Astrocyte (in vitro differentiated cells and primary cell): ENCODE results near the gene PLXNB2. TPM values are rescaled to one million over a fixed set of nuclear protein-coding genes. Genes with fewer than 3 reads are reported as not detected.

Experiments used
- DNase-seq: peaks from one replicate; pipeline ENCODE4 v3.0.0-alpha.2; 2010; ENCODE audit warnings: low read depth
- FAIRE-seq: peaks from 2 replicates; lab custom pipeline; 2011; peaks lifted over from hg19 to GRCh38; lab: Jason Lieb, UNC
- H2AFZ ChIP-seq: 2 replicates; pipeline ENCODE4 v1.6.0; 2012; ENCODE audit warnings: low read depth, low read length, inconsistent platforms
- H3K27ac ChIP-seq: 2 replicates; pipeline ENCODE4 v1.5.1; 2011; ENCODE audit warnings: low read depth, low read length, inconsistent platforms
- H3K27me3 ChIP-seq: 2 replicates; pipeline ENCODE4 v1.6.0; 2011; ENCODE audit warnings: low read length, inconsistent platforms; ENCODE audit not compliant: insufficient read depth
- H3K36me3 ChIP-seq: 2 replicates; pipeline ENCODE4 v1.5.1; 2011; ENCODE audit warnings: low read length, inconsistent platforms; ENCODE audit not compliant: insufficient read depth
- H3K4me1 ChIP-seq: 2 replicates; pipeline ENCODE4 v1.5.1; 2011; ENCODE audit warnings: low read length, inconsistent platforms; ENCODE audit not compliant: insufficient read depth
- H3K4me2 ChIP-seq: 2 replicates; pipeline ENCODE4 v1.6.0; 2012; ENCODE audit warnings: low read length, inconsistent platforms
- H3K4me3 ChIP-seq: 2 replicates; pipeline ENCODE4 v1.5.1; 2011; ENCODE audit warnings: low read depth, mild to moderate bottlenecking, low read length, inconsistent platforms; ENCODE audit not compliant: insufficient read depth
- H3K79me2 ChIP-seq: 2 replicates; pipeline ENCODE4 v1.6.0; 2012; ENCODE audit warnings: mild to moderate bottlenecking, low read length, inconsistent platforms; ENCODE audit not compliant: insufficient read depth
- H3K9ac ChIP-seq: 2 replicates; pipeline ENCODE4 v1.6.0; 2012; ENCODE audit warnings: mild to moderate bottlenecking, low read length, inconsistent platforms
- H3K9me3 ChIP-seq: 2 replicates; pipeline ENCODE4 v1.5.1; 2012; ENCODE audit warnings: low read depth, mild to moderate bottlenecking, low read length, inconsistent platforms; ENCODE audit not compliant: insufficient read depth
- H4K20me1 ChIP-seq: 2 replicates; pipeline ENCODE4 v1.6.0; 2012; ENCODE audit warnings: low read length, inconsistent platforms; ENCODE audit not compliant: insufficient read depth
- H3K27ac Mint-ChIP-seq: one replicate; pipeline ENCODE4 v1.8.0; 2021; ENCODE audit warnings: mild to moderate bottlenecking, mixed read lengths; ENCODE audit not compliant: unreplicated experiment
- H3K27me3 Mint-ChIP-seq: one replicate; pipeline ENCODE4 v1.8.0; 2021; ENCODE audit warnings: low read depth, mixed read lengths; ENCODE audit not compliant: unreplicated experiment
- H3K36me3 Mint-ChIP-seq: one replicate; pipeline ENCODE4 v1.8.0; 2021; ENCODE audit warnings: low read depth, mixed read lengths; ENCODE audit not compliant: unreplicated experiment
- H3K4me1 Mint-ChIP-seq: one replicate; pipeline ENCODE4 v1.8.0; 2021; ENCODE audit warnings: low read depth, mixed read lengths; ENCODE audit not compliant: unreplicated experiment
- H3K4me3 Mint-ChIP-seq: one replicate; pipeline ENCODE4 v1.8.0; 2021; ENCODE audit warnings: mild to moderate bottlenecking, moderate library complexity, mixed read lengths; ENCODE audit not compliant: unreplicated experiment
- H3K9me3 Mint-ChIP-seq: one replicate; pipeline ENCODE4 v1.8.0; 2021; ENCODE audit warnings: mild to moderate bottlenecking, mixed read lengths; ENCODE audit not compliant: unreplicated experiment
- EZH2 ChIP-seq: IDR thresholded peaks from 2 replicates; pipeline ENCODE4 v1.6.1; 2012; ENCODE audit warnings: mild to moderate bottlenecking, low read length, inconsistent platforms; ENCODE audit not compliant: insufficient read depth
- total RNA-seq: library from RNA; stranded (reverse); gene quantifications from 2 replicates; pipeline ENCODE4 v1.2.1, GENCODE V29; 2021
- TF ChIP-seq, protein P1 (sequence below): IDR thresholded peaks from 2 replicates; pipeline ENCODE4 v1.5.1; 2011; ENCODE audit warnings: low read depth, mild to moderate bottlenecking, inconsistent platforms, low read length, moderate library complexity; ENCODE audit not compliant: insufficient read depth

Gene PLXNB2
- total RNA-seq, 1 donor from 2014 or later: 327 TPM

- DNase-seq (no peak), FAIRE-seq (no peak)
- peaks cover 25% of the 10 kb centered on the region for H3K4me1 Mint-ChIP-seq
- Histone ChIP-seq H2AFZ (no peak overlapping the region), H3K9ac (no peak overlapping the region), H3K79me2 (peaks cover 98% of the 10 kb centered on the region), H3K9me3 (no peaks in the 10 kb centered on the region), H3K4me2 (no peak overlapping the region), H3K4me1 (peaks cover 44% of the 10 kb centered on the region), H3K4me3 (no peak overlapping the region), H3K27ac (no peak overlapping the region), H4K20me1 (peaks cover 90% of the 10 kb centered on the region), H3K27me3 (no peaks in the 10 kb centered on the region), H3K36me3 (no peaks in the 10 kb centered on the region)
- no peak overlapping the region for H3K4me3 Mint-ChIP-seq
- TF ChIP-seq, protein P1, sequence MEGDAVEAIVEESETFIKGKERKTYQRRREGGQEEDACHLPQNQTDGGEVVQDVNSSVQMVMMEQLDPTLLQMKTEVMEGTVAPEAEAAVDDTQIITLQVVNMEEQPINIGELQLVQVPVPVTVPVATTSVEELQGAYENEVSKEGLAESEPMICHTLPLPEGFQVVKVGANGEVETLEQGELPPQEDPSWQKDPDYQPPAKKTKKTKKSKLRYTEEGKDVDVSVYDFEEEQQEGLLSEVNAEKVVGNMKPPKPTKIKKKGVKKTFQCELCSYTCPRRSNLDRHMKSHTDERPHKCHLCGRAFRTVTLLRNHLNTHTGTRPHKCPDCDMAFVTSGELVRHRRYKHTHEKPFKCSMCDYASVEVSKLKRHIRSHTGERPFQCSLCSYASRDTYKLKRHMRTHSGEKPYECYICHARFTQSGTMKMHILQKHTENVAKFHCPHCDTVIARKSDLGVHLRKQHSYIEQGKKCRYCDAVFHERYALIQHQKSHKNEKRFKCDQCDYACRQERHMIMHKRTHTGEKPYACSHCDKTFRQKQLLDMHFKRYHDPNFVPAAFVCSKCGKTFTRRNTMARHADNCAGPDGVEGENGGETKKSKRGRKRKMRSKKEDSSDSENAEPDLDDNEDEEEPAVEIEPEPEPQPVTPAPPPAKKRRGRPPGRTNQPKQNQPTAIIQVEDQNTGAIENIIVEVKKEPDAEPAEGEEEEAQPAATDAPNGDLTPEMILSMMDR: no peak
- TF ChIP-seq EZH2: no peak
- no peaks in the 10 kb centered on the region for H3K9me3 Mint-ChIP-seq
- H3K36me3 Mint-ChIP-seq: peaks cover 4% of the 10 kb centered on the region
- no peak overlapping the region for H3K27ac Mint-ChIP-seq
- no peaks in the 10 kb centered on the region for H3K27me3 Mint-ChIP-seq
Measured at GRCh38 chr22:50296658-50297490, 10.6 kb downstream of the PLXNB2 start.

- Mint-ChIP-seq H3K4me3 (no peak overlapping the region), H3K27me3 (no peaks in the 10 kb centered on the region), H3K27ac (peak overlapping the region; percentile 78), H3K9me3 (no peaks in the 10 kb centered on the region), H3K36me3 (peaks cover 2% of the 10 kb centered on the region), H3K4me1 (peaks cover 25% of the 10 kb centered on the region)
- Histone ChIP-seq H4K20me1 (peaks cover 95% of the 10 kb centered on the region), H3K36me3 (peaks cover 3% of the 10 kb centered on the region), H3K4me1 (peaks cover 29% of the 10 kb centered on the region), H3K27me3 (no peaks in the 10 kb centered on the region), H3K9ac (peak overlapping the region; percentile 79), H3K79me2 (peaks cover 98% of the 10 kb centered on the region), H3K27ac (peak overlapping the region; percentile 80), H3K4me2 (peak overlapping the region; percentile 85), H3K4me3 (no peak overlapping the region), H3K9me3 (no peaks in the 10 kb centered on the region), H2AFZ (no peak overlapping the region)
- TF ChIP-seq, protein P1: no peak
- no peak for TF ChIP-seq EZH2
- no peak for FAIRE-seq
- no peak for DNase-seq
Measured at GRCh38 chr22:50294319-50294656, 13.2 kb downstream of the PLXNB2 start.
